Ishikawa (cell line): ENCODE results near the gene WNK2.

Experiments used
- CEBPB ChIP-seq: IDR thresholded peaks from 2 replicates; pipeline ENCODE4 v1.6.1; 2012
- CREB1 ChIP-seq: IDR thresholded peaks from 2 replicates; pipeline ENCODE4 v1.6.1; 2012; ENCODE audit warnings: low read depth
- EGR1 ChIP-seq: IDR thresholded peaks from 2 replicates; pipeline ENCODE4 v1.6.1; 2012
- EP300 ChIP-seq: IDR thresholded peaks from 2 replicates; pipeline ENCODE4 v1.6.1; 2012; ENCODE audit warnings: borderline replicate concordance
- FOXM1 ChIP-seq: IDR thresholded peaks from 2 replicates; pipeline ENCODE4 v1.6.1; 2012; ENCODE audit warnings: low read depth, borderline replicate concordance
- NFIC ChIP-seq: IDR thresholded peaks from 2 replicates; pipeline ENCODE4 v1.6.1; 2012
- RAD21 ChIP-seq: IDR thresholded peaks from 2 replicates; pipeline ENCODE4 v1.6.1; 2012; ENCODE audit warnings: low read depth
- TAF1 ChIP-seq: IDR thresholded peaks from 2 replicates; pipeline ENCODE4 v1.6.1; 2012; ENCODE audit warnings: low read depth, mild to moderate bottlenecking
- TCF12 ChIP-seq: IDR thresholded peaks from 2 replicates; pipeline ENCODE4 v1.6.1; 2012; ENCODE audit warnings: low read depth
- TEAD4 ChIP-seq: IDR thresholded peaks from 2 replicates; pipeline ENCODE4 v1.6.1; 2012
- YY1 ChIP-seq: IDR thresholded peaks from 2 replicates; pipeline ENCODE4 v1.6.1; 2012; ENCODE audit warnings: low read depth
- ZBTB7A ChIP-seq: IDR thresholded peaks from 2 replicates; pipeline ENCODE4 v1.6.1; 2012; ENCODE audit warnings: low read depth
- TF ChIP-seq, protein P1 (sequence below): IDR thresholded peaks from 2 replicates; pipeline ENCODE4 v1.6.1; 2012
- TF ChIP-seq, protein P2 (sequence below): IDR thresholded peaks from 2 replicates; pipeline ENCODE4 v1.6.1; 2012; ENCODE audit warnings: low read depth, mild to moderate bottlenecking
- TF ChIP-seq, protein P3 (sequence below): IDR thresholded peaks from 2 replicates; pipeline ENCODE4 v1.6.1; 2012

The WNK2 gene

GRCh38 chr9:93226819-93227218, 42.9 kb downstream of the WNK2 start:
- TF ChIP-seq EGR1 = no peak

DNA sequence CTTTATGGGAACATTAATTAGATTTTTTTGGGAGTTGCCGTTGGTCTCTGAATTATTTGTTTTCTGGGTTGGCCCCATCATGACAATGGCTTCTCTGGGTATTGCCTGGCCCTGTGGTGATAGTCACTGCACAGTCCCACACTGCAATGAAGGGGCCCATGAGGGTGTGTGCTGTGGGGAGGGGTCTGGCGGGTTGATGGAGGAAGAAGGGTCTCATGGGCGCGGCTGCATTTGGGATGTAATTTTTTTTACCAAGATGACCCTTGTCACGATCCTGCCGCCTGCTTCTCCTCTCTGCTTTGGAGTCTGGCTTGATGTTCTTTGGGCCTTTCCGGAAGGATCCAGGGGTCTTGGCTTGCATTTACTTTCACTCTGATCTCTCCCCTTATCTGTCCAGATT, 44.1 kb downstream of the WNK2 start:
- TF ChIP-seq TAF1 = no peak
- TF ChIP-seq NFIC = no peak
- TF ChIP-seq EGR1 = no peak
- no peak for TF ChIP-seq EP300
- TF ChIP-seq CEBPB = no peak
- TF ChIP-seq ZBTB7A = no peak
- no peak for TF ChIP-seq RAD21
- TF ChIP-seq YY1 = no peak
- TF ChIP-seq, protein P1, sequence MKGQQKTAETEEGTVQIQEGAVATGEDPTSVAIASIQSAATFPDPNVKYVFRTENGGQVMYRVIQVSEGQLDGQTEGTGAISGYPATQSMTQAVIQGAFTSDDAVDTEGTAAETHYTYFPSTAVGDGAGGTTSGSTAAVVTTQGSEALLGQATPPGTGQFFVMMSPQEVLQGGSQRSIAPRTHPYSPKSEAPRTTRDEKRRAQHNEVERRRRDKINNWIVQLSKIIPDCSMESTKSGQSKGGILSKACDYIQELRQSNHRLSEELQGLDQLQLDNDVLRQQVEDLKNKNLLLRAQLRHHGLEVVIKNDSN = no peak
- no peak for TF ChIP-seq TCF12
- TF ChIP-seq CREB1 = no peak
- TF ChIP-seq, protein P2, sequence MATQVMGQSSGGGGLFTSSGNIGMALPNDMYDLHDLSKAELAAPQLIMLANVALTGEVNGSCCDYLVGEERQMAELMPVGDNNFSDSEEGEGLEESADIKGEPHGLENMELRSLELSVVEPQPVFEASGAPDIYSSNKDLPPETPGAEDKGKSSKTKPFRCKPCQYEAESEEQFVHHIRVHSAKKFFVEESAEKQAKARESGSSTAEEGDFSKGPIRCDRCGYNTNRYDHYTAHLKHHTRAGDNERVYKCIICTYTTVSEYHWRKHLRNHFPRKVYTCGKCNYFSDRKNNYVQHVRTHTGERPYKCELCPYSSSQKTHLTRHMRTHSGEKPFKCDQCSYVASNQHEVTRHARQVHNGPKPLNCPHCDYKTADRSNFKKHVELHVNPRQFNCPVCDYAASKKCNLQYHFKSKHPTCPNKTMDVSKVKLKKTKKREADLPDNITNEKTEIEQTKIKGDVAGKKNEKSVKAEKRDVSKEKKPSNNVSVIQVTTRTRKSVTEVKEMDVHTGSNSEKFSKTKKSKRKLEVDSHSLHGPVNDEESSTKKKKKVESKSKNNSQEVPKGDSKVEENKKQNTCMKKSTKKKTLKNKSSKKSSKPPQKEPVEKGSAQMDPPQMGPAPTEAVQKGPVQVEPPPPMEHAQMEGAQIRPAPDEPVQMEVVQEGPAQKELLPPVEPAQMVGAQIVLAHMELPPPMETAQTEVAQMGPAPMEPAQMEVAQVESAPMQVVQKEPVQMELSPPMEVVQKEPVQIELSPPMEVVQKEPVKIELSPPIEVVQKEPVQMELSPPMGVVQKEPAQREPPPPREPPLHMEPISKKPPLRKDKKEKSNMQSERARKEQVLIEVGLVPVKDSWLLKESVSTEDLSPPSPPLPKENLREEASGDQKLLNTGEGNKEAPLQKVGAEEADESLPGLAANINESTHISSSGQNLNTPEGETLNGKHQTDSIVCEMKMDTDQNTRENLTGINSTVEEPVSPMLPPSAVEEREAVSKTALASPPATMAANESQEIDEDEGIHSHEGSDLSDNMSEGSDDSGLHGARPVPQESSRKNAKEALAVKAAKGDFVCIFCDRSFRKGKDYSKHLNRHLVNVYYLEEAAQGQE = no peak
- TF ChIP-seq, protein P3, sequence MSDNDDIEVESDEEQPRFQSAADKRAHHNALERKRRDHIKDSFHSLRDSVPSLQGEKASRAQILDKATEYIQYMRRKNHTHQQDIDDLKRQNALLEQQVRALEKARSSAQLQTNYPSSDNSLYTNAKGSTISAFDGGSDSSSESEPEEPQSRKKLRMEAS = no peak
- TF ChIP-seq FOXM1 = no peak
- no peak for TF ChIP-seq TEAD4

DNA sequence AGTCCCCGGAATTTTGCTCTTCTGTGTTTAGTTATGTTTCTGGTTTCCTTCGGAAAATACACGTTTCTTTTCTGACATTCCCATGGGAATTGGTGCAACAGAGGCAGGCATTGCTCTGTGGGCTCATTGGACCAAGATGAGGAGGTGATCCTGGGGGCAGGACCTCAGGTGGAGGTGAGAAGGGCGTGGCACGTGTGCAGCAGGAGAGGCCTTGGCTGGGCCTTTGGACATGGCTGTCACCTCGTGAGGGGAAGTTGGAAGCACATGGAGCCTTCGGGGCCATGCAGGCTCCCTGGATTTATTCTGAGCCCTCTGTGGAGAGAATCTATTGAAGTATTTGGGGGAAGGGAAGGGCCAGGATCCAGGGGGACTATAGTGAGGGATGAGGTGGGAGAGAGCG, 44.5 kb downstream of the WNK2 start:
- TF ChIP-seq, protein P1 = no peak
- no peak for TF ChIP-seq ZBTB7A
- TF ChIP-seq, protein P2 = no peak
- TF ChIP-seq TAF1 = no peak
- TF ChIP-seq TCF12 = no peak
- TF ChIP-seq, protein P3 = no peak

GRCh38 chr9:93229636-93230035, 45.7 kb downstream of the WNK2 start:
- TF ChIP-seq TCF12 (no peak), TAF1 (no peak), RAD21 (no peak), YY1 (no peak), TEAD4 (no peak), ZBTB7A (no peak), CREB1 (no peak), CEBPB (no peak), FOXM1 (no peak), EP300 (no peak), NFIC (no peak), EGR1 (no peak)
- TF ChIP-seq, protein P1 = no peak
- TF ChIP-seq, protein P2 = no peak
- TF ChIP-seq, protein P3 = no peak

GRCh38 chr9:93230185-93230584, 46.2 kb downstream of the WNK2 start:
- TF ChIP-seq EGR1 (no peak), TAF1 (no peak), TEAD4 (no peak), CREB1 (no peak), TCF12 (no peak), EP300 (no peak), RAD21 (no peak), FOXM1 (no peak), CEBPB (no peak), NFIC (no peak), YY1 (no peak)
- TF ChIP-seq, protein P2 = no peak
- TF ChIP-seq, protein P1 = no peak
- TF ChIP-seq, protein P3 = no peak
